PFSK-1 (cell line): ENCODE data around the gene SOHLH2.

Experiments used
- FOXP2 ChIP-seq: optimal IDR thresholded peaks from 2 replicates; pipeline ENCODE3; 2011; ENCODE audit warnings: borderline replicate concordance, control low read depth, inconsistent platforms; ENCODE audit not compliant: insufficient read depth; ENCODE audit errors: extremely low read length, extremely low read depth
- POLR2AphosphoS5 ChIP-seq: IDR thresholded peaks from 2 replicates; pipeline ENCODE4 v1.6.1; 2012; ENCODE audit warnings: low read depth, mild to moderate bottlenecking, control low read depth, low read length, moderate library complexity
- REST ChIP-seq, 2 experiments: IDR thresholded peaks; 2 replicates each; pipeline versions ENCODE4 v1.6.1 to v1.8.0; 2011 to 2012; ENCODE audit warnings: low read depth in 2 of 2, low read length in 2 of 2, control low read depth in 1 of 2, inconsistent platforms in 1 of 2, mild to moderate bottlenecking in 1 of 2, moderate library complexity in 1 of 2; ENCODE audit not compliant: insufficient read depth in 1 of 2
- SIN3A ChIP-seq: IDR thresholded peaks from 2 replicates; pipeline ENCODE4 v1.6.1; 2012; ENCODE audit warnings: mild to moderate bottlenecking, low read length, moderate library complexity, borderline replicate concordance; ENCODE audit not compliant: insufficient read depth
- TAF1 ChIP-seq: IDR thresholded peaks from 2 replicates; pipeline ENCODE4 v1.6.1; 2012; ENCODE audit warnings: low read length, control low read depth, borderline replicate concordance; ENCODE audit not compliant: insufficient read depth

SOHLH2 gene

GRCh38 chr13:36175621-36176020 is 38.7 kb downstream of the SOHLH2 start:
- no peak for TF ChIP-seq POLR2AphosphoS5
- TF ChIP-seq REST (IDR thresholded peaks at IDR 0.05; ENCODE audit: insufficient read depth in 1 of 2, low read depth in 2 of 2, low read length in 2 of 2), result no peak
- TF ChIP-seq FOXP2, result no peak
- no peak for TF ChIP-seq SIN3A
- TF ChIP-seq TAF1, result no peak

GRCh38 chr13:36174923-36175322 is 39.4 kb downstream of the SOHLH2 start:
- TF ChIP-seq SIN3A, result no peak
- TF ChIP-seq REST (IDR thresholded peaks at IDR 0.05; ENCODE audit: insufficient read depth in 1 of 2, low read depth in 2 of 2, low read length in 2 of 2), result no peak
- TF ChIP-seq FOXP2, result no peak
- TF ChIP-seq TAF1, result no peak
- no peak for TF ChIP-seq POLR2AphosphoS5

- peak in 1 of 2 experiments; percentile 48; a peak in 1 of 4 replicates for TF ChIP-seq REST (IDR thresholded peaks at IDR 0.05; ENCODE audit: insufficient read depth in 1 of 2, low read depth in 2 of 2, low read length in 2 of 2)
- no peak for TF ChIP-seq FOXP2
- TF ChIP-seq POLR2AphosphoS5, result no peak
- no peak for TF ChIP-seq TAF1
- no peak for TF ChIP-seq SIN3A
Measured at GRCh38 chr13:36173571-36174322, 40.6 kb downstream of the SOHLH2 start.

- TF ChIP-seq FOXP2, result no peak
- TF ChIP-seq POLR2AphosphoS5, result no peak
- TF ChIP-seq TAF1, result no peak
- no peak for TF ChIP-seq REST (IDR thresholded peaks at IDR 0.05; ENCODE audit: insufficient read depth in 1 of 2, low read depth in 2 of 2, low read length in 2 of 2)
- no peak for TF ChIP-seq SIN3A
Measured at GRCh38 chr13:36166046-36166445, 48.3 kb downstream of the SOHLH2 start.

- TF ChIP-seq REST (IDR thresholded peaks at IDR 0.05; ENCODE audit: insufficient read depth in 1 of 2, low read depth in 2 of 2, low read length in 2 of 2) (no peak), FOXP2 (no peak), SIN3A (no peak), TAF1 (no peak), POLR2AphosphoS5 (no peak)
Measured at GRCh38 chr13:36163809-36164308, 50.5 kb downstream of the SOHLH2 start.
